COLO668 (cell line): ENCODE data around the gene HOXA6.

Source experiments
- DNase-seq: peaks from one replicate; lab custom pipeline; 2025; ENCODE audit not compliant: unreplicated experiment; lab: John Stamatoyannopoulos, UW

Gene HOXA6

DNA sequence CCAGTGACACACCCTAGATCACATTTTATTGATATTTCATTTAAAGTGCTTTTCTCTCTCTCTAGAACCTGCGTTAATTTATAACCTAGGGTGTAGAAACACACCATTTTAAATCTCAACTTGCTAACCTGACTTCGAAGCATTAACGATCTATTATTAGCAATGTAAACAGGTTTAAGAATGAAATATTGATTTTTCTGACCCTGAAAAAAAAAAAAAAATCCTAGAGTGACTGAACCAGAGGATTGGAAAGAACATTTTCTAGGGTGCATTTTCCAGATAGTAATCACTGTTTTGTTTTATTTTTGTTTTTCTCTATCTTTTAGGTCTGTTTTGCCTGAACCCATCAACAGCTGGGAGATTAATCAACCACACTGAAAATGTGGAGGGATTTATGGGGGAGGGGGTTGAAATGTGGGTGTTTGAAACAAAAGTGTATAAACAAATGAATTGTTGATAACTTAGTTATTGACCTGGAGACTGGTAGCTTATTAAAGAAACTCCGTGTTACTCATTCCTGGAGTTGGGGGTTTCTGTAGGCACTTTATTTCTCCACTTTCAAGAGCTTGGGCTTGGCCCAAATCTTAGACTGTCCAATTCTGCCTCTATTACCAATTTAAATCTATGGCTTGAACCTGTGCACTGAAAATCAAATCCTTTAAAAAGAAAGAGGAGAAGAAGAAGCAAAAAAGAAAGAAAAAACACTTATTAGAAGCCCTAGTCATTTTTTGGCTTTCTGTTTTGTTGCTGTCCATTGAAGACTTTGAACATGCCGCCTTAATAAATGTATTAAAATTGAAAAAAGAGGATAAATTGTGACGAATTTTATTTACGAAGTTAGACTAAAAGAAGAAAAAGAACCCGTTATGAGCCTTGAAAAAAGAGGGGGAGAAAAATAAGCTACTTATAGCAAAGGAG, 47.9 kb downstream of the HOXA6 start:
- DNase-seq = no peak

- DNase-seq = peak; percentile 75
Measured at GRCh38 chr7:27098578-27099451, 48.8 kb downstream of the HOXA6 start.

GRCh38 chr7:27097686-27098577, 49.6 kb downstream of the HOXA6 start:
- DNase-seq = peak; percentile 89

GRCh38 chr7:27096768-27097514, 50.6 kb downstream of the HOXA6 start:
- peak; percentile 73 for DNase-seq

DNA sequence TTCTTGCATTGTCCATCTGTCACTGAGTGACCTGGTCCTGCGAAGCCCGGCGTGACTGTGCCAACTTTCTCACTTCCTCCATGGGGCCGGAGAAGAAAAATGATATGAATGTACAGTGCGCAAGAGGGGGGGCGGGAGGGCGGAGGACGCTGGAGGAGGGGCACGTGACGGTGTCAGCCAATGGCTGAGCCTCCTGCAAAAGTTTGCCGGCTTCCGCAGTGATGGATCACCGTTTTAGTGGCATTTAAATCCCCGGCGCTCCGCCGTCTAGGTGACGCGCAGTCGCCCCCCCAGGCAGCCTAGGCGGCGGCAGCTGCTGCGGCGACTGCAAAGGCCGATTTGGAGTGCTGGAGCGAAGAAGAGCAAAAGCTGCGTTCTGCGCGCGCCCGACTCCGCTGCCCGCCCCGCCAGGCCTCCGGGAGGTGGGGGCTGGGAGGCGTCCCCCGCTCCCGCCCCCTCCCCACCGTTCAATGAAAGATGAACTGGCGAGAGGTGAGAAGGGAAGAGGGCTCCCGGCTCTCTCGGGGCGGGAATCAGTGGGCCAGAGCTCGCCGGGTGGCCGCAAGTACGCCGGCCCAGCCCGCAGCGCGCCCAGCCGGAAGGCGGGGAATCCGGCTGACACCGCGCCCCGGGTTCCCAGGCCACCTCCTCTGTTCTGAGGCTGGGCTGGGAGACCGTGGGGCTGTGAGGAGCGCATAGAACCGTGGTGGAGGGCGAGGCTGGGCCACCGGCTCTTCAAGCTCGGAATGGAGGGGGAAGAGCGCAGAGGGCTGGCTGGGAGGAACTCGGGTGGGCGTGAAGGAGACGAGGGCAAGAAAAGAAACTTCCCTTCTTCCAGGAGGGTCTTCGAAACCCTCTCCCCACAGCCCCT, 51.4 kb downstream of the HOXA6 start, which contains the start of gene HOXA1:
TSS of gene HOXA1 (minus strand) at position 104 of the 871 bp plus-strand sequence. CDS start at position 16, 88 bp downstream.
- DNase-seq = peak; percentile 97
